IMR-90 (cell line): ENCODE results near the gene THADA. TPM values are rescaled to one million over a fixed set of nuclear protein-coding genes. Genes with fewer than 3 reads are reported as not detected.

Experiments
- ATAC-seq: fragments of 200-7000 bp; cut with Tn5 transposase; 2 replicates; pipeline ENCODE4 v1.9.1; 2020; ENCODE audit warnings: low read depth, mild to moderate bottlenecking, moderate library complexity
- BruUV-seq: library from RNA; stranded (reverse); fragments of 400-500 nt; replicated peaks from 2 replicates; lab custom pipeline; 2021; lab: Mats Ljungman, UMichigan
- CTCF ChIA-PET: fragments of 300-600 bp; formaldehyde crosslinking; extraction: SDS; loops from one replicate; lab custom pipeline; 2021; ENCODE audit warnings: antibody characterized with exemption; lab: Yijun Ruan, JAX
- POLR2A ChIA-PET: fragments of 300-600 bp; sonication (Branson Sonifier 250); formaldehyde crosslinking; loops from one replicate; lab custom pipeline; 2022; ENCODE audit warnings: antibody characterized with exemption; ENCODE audit not compliant: unreplicated experiment; lab: Charles Lee
- DNase-seq: peaks from one replicate; pipeline ENCODE4 v3.0.0; 2013
- H2AFZ ChIP-seq: replicated peaks from 2 replicates; pipeline ENCODE3; 2013; ENCODE audit warnings: low read length, mild to moderate bottlenecking; ENCODE audit not compliant: poor library complexity
- H2AK5ac ChIP-seq: 2 replicates; pipeline ENCODE4 v1.6.1; 2013; ENCODE audit warnings: low read depth, low read length, inconsistent platforms
- H2AK9ac ChIP-seq: replicated peaks from 2 replicates; pipeline ENCODE3; 2013; ENCODE audit warnings: mild to moderate bottlenecking, low read depth, low read length, moderate library complexity; ENCODE audit not compliant: poor library complexity
- H2BK120ac ChIP-seq: 2 replicates; pipeline ENCODE4 v1.6.1; 2013; ENCODE audit warnings: low read depth, low read length, inconsistent platforms
- H2BK15ac ChIP-seq: 3 replicates; pipeline ENCODE4 v1.6.1; 2013; ENCODE audit warnings: low read depth, low read length, inconsistent platforms
- H2BK20ac ChIP-seq: 2 replicates; pipeline ENCODE4 v1.6.1; 2013; ENCODE audit warnings: low read depth, mild to moderate bottlenecking, inconsistent platforms, low read length, moderate library complexity
- H2BK5ac ChIP-seq: 2 replicates; pipeline ENCODE4 v1.6.1; 2013; ENCODE audit warnings: mild to moderate bottlenecking, low read depth, low read length, inconsistent platforms; ENCODE audit not compliant: poor library complexity, severe bottlenecking
- H3K14ac ChIP-seq: replicated peaks from 2 replicates; pipeline ENCODE4 v1.6.1; 2013; ENCODE audit warnings: low read depth, low read length, inconsistent platforms
- H3K18ac ChIP-seq: 2 replicates; pipeline ENCODE4 v1.6.1; 2013; ENCODE audit warnings: low read depth, low read length, control low read depth
- H3K23ac ChIP-seq: 2 replicates; pipeline ENCODE4 v1.6.1; 2013; ENCODE audit warnings: low read depth, low read length, inconsistent platforms
- H3K27ac ChIP-seq: 2 replicates; pipeline ENCODE4 v1.5.1; 2013; ENCODE audit warnings: mild to moderate bottlenecking, control low read depth, low read length; ENCODE audit not compliant: insufficient read depth
- H3K27me3 ChIP-seq: 2 replicates; pipeline ENCODE4 v1.6.1; 2013; ENCODE audit warnings: low read length; ENCODE audit not compliant: control insufficient read depth, insufficient read depth
- H3K36me3 ChIP-seq: 2 replicates; pipeline ENCODE4 v1.6.1; 2013; ENCODE audit warnings: low read length, mixed read lengths; ENCODE audit not compliant: control insufficient read depth, insufficient read depth
- H3K4ac ChIP-seq: 2 replicates; pipeline ENCODE4 v1.6.1; 2013; ENCODE audit warnings: low read depth, low read length, inconsistent platforms
- H3K4me1 ChIP-seq: 2 replicates; pipeline ENCODE4 v1.6.1; 2013; ENCODE audit warnings: low read length, mixed read lengths; ENCODE audit not compliant: control insufficient read depth, insufficient read depth
- H3K4me2 ChIP-seq: 2 replicates; pipeline ENCODE4 v1.6.1; 2013; ENCODE audit warnings: low read depth, mild to moderate bottlenecking, control low read depth, low read length, moderate library complexity
- H3K4me3 ChIP-seq: 2 replicates; pipeline ENCODE4 v1.5.1; 2013; ENCODE audit warnings: low read depth, mild to moderate bottlenecking, control low read depth, low read length, moderate library complexity; ENCODE audit not compliant: insufficient read depth
- H3K56ac ChIP-seq: 2 replicates; pipeline ENCODE4 v1.6.1; 2013; ENCODE audit warnings: low read length, inconsistent platforms; ENCODE audit not compliant: insufficient read depth; ENCODE audit errors: extremely low read depth
- H3K79me1 ChIP-seq, 2 experiments: 2 replicates each; pipeline ENCODE4 v1.6.1; 2013; ENCODE audit warnings: low read length in 2 of 2, inconsistent platforms in 1 of 2, low read depth in 1 of 2
- H3K9ac ChIP-seq: 2 replicates; pipeline ENCODE4 v1.6.1; 2013; ENCODE audit warnings: low read depth, low read length, control low read depth
- H3K9me1 ChIP-seq: 2 replicates; pipeline ENCODE4 v1.6.1; 2013; ENCODE audit warnings: low read length, inconsistent platforms; ENCODE audit not compliant: insufficient read depth
- H3K9me3 ChIP-seq: 2 replicates; pipeline ENCODE4 v1.6.1; 2013; ENCODE audit warnings: low read length; ENCODE audit not compliant: control insufficient read depth, insufficient read depth
- H4K20me1 ChIP-seq: 2 replicates; pipeline ENCODE4 v1.6.1; 2013; ENCODE audit warnings: low read length, inconsistent platforms; ENCODE audit not compliant: insufficient read depth
- H4K5ac ChIP-seq: 2 replicates; pipeline ENCODE4 v1.6.1; 2013; ENCODE audit warnings: mild to moderate bottlenecking, low read depth, low read length, control low read depth
- H4K8ac ChIP-seq, 2 experiments: 2 replicates each; pipeline ENCODE4 v1.6.1; 2013; ENCODE audit warnings: low read depth in 2 of 2, low read length in 2 of 2, control low read depth in 1 of 2, inconsistent platforms in 1 of 2
- H4K91ac ChIP-seq: 2 replicates; pipeline ENCODE4 v1.6.1; 2013; ENCODE audit warnings: low read depth, low read length, inconsistent platforms; ENCODE audit not compliant: insufficient read depth
- RFX5 ChIP-seq: IDR thresholded peaks from 2 replicates; pipeline ENCODE4 v1.8.0; 2012; ENCODE audit warnings: low read depth, mild to moderate bottlenecking, low read length, moderate library complexity
- dilution Hi-C: fragments of 300-500 bp; cut with HindIII; formaldehyde crosslinking; loops from one replicate; pipeline ENCODE4 v1.14.3; 2018; ENCODE audit warnings: low sequenced_read_pairs; ENCODE audit not compliant: unreplicated experiment
- in situ Hi-C: fragments of 300-500 bp; cut with MboI; formaldehyde crosslinking; loops from 3 replicates; pipeline ENCODE4 v1.14.3; 2019; ENCODE audit warnings: low sequenced_read_pairs, inconsistent platforms, mixed read lengths
- intact Hi-C: fragments of 100-400 bp; cut with micrococcal nuclease; formaldehyde crosslinking; loops from 2 replicates; pipeline ENCODE4 v1.10.0; 2022
- polyA plus RNA-seq, 3 experiments: library from polyadenylated mRNA; depleted of rRNA; stranded (reverse); fragments of >200 nt; gene quantifications; 2 replicates each; pipeline ENCODE4 v1.2.3, GENCODE V29; 2012; ENCODE audit warnings: low replicate concordance in 1 of 3
- total RNA-seq: library from RNA; depleted of rRNA; stranded (reverse); fragments of >200 nt; gene quantifications from 2 replicates; pipeline ENCODE4 v1.2.3, GENCODE V29; 2012

The THADA gene
- total and polyA plus RNA-seq, 2 of the 4 experiments (the other 2 are of a cell fraction) = 10.5 to 21.3 TPM

GRCh38 chr2:43420389-43420801 is 175.4 kb downstream of the THADA start:
- ChIA-PET CTCF (no interaction called here), POLR2A (no interaction called here)

More at GRCh38 chr2:43420389-43420801, 175.4 kb downstream of the THADA start:
- Histone ChIP-seq H2BK5ac (no peak overlapping the region), H4K5ac (no peak overlapping the region), H2AK9ac (no peak overlapping the region), H3K18ac (no peak overlapping the region), H2BK20ac (no peak overlapping the region), H2BK120ac (no peak overlapping the region), H3K79me1 (no peaks in the 10 kb centered on the region), H4K20me1 (no peaks in the 10 kb centered on the region), H3K4me3 (no peak overlapping the region), H3K4ac (no peak overlapping the region), H3K27ac (no peak overlapping the region), H3K56ac (no peak overlapping the region), H3K4me2 (no peak overlapping the region), H2BK15ac (no peak overlapping the region), H3K9me1 (peaks cover 4% of the 10 kb centered on the region; the same call in 1 of the 2 replicates), H3K36me3 (no peaks in the 10 kb centered on the region; the same call in 1 of the 2 replicates), H2AFZ (no peak overlapping the region), H4K8ac (no peak overlapping the region), H3K9me3 (no peaks in the 10 kb centered on the region), H3K9ac (no peak overlapping the region), H3K4me1 (no peaks in the 10 kb centered on the region), H3K14ac (no peak overlapping the region), H2AK5ac (no peak overlapping the region), H3K27me3 (no peaks in the 10 kb centered on the region; the same call in 1 of the 2 replicates), H4K91ac (no peak overlapping the region), H3K23ac (no peak overlapping the region)
- dilution Hi-C loops = no loop called here
- no TSS peak for BruUV-seq
- in situ Hi-C loops = no loop called here
- DNase-seq = no peak
- no peak for TF ChIP-seq RFX5
- ATAC-seq = no peak
- intact Hi-C loops = no loop called here
